Stimulated activated CD4-positive, alpha-beta T cell treated with anti-CD3 and anti-CD28 coated beads, Interleukin-4, amount 100 ng/mL, for 4 hours (primary cell): Measurements from ENCODE around the gene CIC.

Experiments
- DNase-seq, 2 experiments: peaks; one replicate each; pipeline ENCODE4 v3.0.0-alpha.2; 2020

CIC gene

DNA sequence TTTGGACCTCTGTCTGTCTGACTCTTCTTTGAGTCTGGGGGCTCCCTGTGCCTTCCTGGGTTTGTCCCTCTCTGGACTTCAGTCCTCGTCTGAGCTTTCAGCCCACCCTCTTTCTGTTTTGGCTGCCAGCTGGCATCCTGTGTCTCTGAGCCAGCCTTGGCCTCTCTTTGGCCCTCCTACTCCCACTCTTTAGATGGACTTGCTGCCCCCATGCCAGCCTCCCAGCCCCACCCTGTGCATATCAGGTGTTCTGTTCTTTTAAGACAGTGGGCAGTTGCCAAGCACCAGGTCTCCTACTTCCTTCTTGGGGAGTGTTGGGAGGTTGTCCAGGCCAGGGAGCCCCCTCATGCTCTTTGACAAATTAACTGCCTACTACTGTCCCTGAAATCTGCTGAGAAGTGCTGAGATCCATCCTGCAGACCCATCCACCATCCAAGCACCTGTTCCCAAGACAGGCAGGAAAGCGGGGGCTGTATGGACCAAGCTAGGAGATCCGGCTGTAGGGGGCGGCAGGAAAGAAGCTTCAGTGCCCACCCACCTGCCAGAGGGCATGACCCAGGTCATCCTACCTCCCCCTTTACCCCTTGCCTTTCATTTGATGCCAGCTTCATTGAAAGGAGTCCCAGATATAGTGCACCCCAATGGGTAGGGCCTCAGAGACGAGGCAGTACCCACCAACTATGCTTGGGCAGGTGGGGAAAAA is 9.6 kb downstream of the CIC start:
- no peak for DNase-seq

DNA sequence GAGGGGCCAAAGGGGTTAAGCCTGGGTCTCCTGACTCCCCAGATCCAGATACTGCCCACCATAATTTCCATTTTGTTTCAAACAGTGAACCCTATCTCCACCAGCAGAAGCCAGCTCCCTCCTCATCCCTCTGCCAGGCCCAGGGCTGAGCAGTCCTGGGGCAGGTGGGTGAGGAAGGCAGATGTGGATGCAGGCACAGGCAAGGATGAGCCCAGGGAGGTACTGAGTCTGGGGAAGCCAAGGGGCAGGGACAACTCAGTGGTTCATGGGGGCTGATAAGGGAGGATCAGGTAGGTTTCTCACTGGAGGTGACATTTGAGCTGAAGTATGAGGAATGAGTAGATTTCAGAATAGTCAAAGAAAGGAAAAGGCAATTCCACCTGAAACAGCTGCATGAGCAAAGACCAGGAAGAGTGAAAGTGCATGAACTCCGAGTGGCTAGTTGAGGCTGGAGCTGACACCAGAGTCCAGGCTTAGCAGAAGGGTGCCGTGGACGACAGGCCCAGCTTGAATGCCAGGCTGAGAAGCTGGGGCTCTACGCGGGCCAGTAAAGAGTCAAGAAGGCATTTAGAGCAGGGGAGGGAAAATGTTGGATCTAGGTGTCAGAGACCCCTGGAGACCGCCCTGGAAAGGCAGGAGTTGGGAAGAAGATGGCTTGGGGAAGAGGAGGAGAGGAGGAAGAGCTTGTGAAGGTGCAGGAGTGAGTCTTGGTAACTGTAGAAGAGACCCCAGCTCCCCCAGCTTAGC is 10.3 kb downstream of the CIC start:
- no peak for DNase-seq

DNA sequence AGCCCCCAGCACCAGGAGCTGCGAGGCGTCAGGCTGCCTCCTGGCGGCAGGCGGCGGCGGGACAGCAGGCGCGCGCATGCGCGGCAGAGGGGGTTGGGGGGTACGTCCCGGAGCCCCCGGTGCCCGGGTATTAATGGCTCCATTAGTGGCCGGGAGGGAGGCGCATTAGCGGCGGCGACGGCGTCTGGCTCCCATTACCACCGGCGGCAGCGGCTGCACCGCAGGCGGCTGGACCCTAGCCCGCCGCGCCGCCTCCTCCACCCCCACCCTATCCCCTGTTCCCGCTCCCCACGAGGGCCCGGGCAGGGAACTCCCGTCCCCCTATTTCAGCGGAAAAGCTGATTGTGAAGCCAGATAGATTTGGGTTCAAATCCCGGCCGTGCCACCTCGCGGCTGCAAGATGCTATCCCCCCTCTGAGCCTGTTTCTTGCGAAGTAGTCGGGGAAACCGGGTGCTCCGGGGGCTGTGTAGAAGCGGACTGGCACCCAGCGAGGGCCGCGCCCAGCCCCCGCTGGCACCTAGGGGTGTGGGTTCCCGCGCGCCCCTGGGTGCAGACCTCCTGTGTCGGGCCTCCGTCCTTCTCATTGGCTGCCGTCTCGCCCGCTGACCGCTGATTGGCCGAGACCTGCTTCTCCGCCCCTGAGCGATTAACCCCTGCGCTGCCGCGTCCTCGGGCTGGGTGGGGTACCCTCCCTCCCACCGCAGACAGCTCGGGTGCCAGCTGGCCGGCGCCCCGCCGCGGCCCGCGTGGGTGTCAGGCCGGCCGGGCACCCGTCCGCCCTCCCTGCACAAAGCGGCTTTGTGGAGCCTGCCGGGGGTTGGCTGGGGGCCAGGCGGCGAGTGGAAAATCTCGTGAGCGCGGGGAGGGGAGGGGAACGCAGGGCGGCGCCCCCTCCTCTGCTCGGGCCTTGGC is 11.1 kb downstream of the CIC start:
- peak; percentile 80 to 83 for DNase-seq

DNA sequence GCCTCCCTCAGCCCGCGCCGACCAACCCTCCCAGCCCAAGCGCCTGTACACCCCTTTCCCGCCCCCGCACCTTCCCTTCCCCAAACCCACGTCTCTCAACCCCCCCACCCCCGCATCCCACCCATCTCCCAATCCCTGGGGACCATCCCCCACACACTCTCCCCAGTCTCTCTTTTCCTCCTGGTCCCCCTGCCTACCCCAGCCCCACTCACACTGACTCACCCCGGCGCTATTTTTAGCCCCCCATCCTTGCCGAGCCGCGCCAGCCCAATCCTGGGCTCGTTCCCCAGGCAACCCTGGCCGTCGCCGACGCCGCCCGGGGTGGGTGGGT is 11.7 kb downstream of the CIC start:
- DNase-seq, result peak in 1 of 2 experiments; percentile 52

DNA sequence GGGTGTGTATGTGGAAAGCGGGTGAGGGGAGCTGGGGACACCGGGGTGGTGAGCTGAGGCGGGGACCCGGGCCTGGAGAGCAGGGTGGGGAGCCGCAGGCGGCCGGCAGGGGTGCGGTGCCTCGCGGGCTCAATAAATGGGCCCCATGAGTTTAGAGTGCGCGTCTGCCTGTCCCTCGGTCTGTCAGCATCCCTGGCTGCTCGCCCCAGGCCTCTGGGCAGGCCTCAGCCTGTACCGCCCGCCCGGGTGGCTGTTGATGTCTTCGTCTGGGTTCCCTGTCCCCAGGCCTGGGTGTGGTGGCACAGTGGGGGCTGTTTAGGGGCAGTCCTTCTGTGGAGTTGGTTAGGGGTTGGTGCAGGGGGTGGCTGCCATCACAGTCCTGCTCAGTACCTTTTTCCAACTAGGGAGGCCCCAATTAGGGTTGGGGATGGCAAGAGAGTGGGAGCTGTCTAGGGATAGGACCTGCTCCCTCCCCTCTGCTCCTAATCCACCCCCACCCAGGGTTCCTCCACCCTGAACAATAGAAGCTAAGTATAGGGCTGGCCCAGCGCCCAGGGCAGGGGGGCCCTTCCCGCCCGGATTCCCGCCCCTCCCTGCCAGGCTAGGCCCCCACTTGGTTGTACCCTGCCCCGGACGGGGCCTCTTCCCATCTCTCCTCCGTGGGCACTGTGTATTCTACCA is 12.2 kb downstream of the CIC start:
- no peak for DNase-seq

DNA sequence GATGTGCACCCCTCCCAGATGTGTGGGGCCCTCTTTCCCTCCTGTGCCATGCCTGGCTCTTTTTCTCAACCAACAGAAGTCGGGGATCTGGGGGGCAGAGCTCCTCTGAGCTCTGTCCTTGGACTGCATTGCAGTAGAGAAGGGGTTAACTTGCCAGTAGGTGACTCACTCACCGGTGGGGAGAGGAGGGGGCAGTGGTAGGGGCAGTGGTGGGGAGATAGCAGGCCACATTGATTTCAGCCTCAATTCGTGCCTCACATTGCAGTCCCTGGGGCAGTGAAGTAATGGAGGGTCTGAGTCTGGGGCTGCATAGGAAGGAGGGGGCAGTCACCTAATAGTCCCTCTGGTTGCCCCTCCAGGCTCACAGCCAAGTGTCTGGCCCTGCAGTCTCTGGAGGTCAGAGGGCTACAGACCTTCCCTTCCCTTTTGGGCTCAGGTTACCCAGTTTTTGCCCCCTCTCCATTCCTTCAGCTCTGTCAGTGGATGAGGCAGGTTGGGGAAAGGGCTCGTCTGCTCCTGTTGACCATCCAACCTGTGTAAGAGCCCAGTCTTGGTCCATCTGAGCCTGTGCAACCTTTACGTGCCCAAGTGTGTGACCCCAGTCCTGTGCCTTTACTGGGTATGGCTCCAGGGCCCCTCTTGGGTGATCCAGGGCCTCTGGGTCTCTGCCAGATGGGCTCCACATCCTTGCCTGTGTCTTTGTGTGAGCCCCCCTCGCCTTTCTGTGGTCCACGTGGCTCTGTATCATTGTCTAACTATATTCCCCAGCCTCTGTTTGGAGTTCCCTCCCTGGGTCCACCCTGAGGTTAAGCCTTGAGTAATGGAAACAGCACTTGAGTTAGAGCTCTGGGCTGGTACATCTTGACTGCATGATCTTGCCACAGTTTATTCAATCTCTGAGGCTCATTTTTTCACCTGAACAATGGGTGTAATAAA is 13.0 kb downstream of the CIC start:
- no peak for DNase-seq

DNA sequence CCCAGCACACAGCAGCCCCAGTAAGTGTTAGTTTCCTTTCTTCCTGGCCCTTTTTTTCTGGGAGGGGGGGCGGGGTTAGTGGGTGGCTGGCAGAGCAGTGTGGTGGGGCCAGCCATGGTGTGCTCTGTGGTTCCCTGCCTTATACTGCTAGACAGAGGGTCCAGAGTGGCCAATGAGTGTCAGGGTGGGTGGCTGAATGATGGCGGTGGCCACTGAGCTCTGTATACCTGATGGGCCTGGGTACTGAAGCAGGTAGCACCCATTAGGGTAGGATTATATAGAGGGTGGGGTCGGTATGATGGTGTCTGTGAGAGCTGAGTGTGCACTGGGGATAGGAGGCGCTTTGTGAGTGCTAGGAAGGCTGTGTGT is 13.8 kb downstream of the CIC start:
- no peak for DNase-seq

DNA sequence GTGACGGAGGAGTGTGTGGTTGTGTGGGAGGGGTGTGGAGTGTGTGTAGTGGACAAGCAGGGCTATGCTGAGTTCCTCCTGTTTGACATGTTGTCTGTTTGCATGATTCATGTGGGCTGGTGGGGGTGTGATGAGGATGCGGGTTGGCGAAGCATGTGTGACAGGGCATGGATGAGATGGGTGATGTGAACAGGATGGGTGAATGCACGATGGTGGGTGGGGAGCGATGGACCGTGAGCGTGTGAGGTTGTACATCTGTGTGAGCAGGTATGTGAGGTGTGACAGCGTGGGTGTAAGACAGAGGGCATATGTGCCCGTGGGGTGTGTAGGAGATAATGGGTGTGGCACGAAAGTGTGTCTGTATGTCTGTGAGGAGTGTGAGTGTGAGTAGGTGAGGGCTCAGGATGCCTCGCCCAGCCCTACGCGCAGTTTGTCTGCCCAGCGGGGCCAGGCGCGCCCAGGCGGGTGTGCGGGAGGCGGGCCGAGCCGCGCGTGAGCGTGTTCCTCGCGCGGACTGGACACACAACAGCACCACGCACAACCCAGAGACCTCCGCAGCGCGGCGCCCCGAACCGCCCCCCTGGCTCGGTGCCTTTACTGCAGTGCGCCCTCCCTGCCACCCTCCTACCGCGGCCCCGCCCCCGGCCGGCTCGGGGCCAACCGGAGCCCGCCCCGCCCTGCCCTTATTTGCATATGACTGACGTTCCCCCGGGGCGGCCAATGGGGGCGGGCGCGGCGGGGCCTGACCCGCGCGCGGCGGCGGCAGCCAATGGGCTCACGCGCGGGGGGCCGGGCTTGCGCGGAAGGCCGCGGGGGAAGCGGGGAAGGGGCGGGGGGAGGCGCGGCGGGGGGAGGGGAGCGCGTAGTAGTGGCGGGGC is 14.4 kb downstream of the CIC start:
- peak; percentile 95 to 96 for DNase-seq

DNA sequence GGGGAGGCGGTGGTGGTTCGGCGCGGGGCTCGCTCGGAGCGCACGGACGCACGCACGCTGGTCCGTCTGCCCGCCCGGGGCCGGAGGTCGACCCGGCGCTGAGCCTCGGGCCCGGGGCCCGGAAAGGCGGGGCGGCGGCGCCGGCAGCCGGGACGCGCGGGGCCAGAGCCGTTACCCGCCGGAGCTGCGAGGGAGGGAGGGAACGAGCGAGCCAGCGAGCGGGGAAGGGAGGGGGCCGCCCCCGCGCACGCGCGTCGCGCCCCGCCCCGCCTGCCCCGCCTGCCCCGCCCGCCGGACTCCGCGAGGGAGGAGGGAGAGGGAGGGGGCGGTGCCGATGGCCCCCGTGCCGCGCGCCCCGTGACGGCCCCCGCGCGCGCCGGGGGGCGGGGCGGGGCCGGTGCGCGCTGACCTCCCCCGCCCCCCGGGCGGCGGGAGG is 15.0 kb downstream of the CIC start:
- DNase-seq, result peak; percentile 84 to 85

DNA sequence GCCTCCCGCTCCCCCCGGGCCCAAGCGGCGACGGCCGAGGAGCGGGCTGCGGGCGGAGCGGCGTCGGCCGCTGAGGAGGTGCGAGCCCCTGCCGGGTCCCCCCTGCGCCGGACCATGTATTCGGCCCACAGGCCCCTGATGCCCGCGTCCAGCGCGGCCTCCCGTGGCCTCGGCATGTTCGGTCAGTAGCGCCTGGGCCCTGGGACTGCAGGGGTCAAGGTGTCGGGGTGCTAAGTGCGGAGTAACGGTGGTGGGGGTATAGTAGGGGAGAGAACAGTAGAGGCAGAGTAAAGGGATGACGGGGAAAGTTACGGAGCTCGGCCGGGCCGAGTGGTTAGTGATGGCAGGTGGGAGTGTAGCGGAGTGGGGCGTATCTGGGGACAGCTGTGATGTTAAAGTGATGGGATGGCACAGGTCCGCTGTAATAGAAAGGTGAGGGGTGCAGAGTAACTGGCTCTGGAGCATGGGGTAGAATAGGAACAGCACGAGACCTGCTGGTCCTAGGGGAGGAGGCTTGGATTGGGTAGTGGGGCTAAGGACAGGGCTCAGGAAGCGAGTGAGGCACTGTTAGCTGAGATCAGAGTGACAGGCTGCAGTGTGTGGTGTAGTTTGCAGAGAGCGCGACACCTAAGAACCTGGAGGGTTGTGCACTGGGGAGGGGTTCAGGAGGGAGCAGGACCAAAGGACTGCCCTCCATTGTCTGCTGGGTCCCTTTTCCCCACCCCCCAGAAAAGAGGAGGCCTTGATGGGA is 15.7 kb downstream of the CIC start:
- no peak for DNase-seq

DNA sequence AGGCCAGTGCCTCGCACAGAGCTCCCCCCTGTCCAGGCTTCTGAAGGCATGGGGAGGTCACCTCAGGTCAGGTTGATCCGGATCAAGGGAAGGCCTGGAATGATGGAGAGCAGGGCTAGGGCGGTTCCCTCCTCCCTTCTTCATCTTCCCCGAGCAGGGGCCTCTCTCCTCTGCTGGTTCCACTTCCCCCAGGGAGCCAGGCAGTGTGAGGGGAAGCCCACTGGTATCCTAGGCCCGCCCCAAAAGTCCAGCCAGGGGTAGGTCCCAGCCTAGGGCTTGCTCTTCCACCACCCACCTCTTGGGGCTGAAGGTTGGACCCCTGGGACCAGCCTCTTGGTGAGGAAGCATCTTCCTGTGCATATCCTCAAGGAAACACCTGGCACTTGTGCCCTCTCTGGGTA is 16.5 kb downstream of the CIC start:
- no peak for DNase-seq

DNA sequence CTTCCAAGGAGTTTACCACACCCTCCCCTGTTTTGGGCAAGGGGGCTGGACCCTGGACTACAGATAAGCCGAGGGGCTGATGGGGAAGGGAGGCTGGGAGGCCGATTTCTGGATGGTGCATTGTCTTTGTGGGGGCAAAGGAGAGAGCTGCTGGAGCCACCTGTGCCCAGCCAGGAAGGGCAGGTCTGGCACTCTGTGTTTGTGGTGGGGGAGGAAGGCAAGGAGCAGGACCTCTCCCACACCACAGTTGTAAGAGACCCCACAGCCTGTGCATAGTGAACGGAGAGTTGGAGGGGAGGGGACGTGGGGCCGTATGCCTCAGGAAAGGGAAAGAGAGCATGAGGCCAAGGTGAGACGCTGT is 16.9 kb downstream of the CIC start:
- DNase-seq, result no peak

DNA sequence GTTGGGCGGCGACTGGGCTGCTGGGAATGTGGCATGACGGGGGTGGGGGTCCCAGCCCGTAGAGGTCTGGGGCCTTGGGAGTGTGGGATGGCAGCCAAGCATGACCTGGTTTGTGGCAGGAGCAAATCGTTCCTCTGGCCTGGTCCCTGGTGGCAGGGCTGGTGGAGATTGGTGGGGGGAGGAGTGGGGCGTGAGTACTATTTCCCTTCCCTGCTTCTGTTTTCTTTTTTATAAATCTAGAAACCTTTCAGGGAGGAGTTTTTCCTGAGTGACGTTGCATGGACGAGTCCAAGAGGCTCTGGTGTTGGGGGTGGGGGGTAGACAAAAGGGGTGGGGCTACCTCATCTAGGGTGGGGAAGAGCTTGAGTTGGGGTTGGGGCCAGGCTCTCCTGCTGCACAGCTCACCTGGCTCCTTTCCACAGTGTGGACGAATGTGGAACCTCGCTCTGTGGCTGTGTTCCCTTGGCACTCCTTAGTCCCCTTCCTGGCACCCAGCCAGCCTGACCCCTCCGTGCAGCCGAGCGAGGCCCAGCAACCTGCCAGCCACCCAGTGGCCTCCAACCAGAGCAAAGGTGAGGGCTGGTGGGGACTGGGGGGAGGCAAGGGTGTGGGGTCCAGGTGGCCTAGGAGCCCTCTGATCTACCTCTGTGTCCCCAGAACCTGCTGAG is 17.4 kb downstream of the CIC start:
- DNase-seq, result no peak

DNA sequence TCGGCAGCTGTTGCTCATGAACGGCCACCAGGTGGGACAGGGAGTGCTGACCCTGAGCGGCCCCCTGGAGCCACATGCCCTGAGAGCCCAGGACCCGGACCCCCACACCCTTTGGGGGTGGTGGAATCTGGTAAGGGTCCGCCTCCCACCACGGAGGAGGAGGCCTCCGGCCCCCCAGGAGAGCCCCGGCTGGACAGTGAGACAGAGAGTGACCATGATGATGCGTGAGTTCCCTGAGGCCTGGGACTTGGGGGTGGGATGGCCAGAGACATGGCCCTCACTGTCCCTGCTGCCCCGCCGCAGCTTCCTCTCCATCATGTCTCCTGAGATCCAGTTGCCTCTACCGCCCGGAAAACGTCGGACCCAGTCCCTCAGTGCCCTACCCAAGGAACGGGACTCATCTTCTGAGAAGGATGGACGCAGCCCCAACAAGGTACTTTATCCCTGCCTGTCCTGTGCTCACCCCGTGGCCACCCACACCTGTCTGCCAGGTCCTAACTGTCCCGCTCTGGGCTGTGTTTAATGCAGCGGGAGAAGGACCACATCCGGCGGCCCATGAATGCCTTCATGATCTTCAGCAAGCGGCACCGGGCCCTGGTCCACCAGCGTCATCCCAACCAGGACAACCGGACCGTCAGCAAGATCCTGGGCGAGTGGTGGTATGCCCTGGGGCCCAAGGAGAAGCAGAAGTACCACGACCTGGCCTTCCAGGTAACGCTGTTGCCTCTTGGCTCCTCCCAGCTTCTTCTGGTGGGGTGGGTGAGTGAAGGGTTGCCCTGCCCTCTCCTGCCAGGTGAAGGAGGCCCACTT is 18.2 kb downstream of the CIC start:
- DNase-seq, result no peak

DNA sequence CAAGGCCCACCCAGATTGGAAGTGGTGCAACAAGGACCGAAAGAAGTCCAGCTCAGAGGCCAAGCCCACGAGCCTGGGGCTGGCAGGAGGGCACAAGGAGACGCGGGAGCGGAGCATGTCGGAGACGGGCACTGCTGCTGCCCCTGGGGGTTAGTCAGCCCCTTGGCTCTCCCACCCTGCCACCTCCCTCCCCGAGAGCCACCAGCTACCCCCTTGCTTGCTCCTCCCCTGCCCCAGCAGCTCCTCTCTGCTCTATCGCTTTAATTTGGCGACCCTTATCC is 18.7 kb downstream of the CIC start:
- DNase-seq, result no peak

DNA sequence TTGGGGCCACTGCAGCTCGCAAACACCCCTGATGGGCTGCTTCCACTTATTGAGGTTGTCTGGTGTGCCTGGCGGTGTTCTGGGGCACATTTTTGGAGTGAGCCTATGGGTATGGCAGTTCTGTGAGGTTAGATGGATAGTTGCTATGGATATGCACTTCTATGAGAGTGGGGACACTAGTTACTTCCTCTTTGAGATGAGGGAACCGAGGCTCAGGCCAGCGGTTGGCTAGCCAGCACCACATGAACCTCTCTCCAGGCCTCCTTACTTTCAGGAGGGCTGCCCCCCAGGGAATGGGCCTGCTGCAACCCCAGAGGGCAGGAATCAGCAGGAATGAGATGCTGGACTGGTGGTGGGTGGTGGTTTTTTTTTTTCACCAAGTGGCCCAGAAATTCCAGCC is 19.3 kb downstream of the CIC start:
- DNase-seq, result no peak

DNA sequence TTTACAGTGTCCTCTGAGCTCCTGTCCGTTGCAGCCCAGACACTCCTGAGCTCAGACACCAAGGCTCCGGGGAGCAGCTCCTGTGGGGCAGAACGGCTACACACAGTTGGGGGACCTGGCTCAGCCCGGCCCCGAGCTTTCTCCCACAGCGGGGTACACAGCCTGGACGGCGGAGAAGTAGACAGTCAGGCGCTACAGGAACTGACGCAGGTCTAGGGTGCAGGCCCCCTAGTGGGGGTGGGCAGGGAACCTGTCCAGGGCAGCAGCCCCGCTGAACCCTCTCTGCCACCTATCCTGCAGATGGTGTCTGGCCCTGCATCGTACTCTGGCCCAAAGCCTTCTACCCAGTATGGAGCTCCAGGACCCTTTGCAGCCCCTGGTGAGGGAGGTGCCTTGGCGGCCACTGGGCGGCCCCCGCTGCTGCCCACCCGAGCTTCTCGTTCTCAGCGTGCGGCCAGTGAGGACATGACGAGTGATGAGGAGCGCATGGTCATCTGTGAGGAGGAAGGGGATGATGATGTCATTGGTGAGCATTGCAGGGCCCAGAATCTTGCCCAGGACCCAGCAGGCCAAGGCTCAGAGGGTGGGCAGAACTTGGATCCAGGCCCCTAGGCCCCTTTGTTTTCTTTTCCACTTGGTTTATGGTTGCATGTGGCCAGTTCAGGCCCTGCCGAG is 20.0 kb downstream of the CIC start:
- DNase-seq, result no peak

DNA sequence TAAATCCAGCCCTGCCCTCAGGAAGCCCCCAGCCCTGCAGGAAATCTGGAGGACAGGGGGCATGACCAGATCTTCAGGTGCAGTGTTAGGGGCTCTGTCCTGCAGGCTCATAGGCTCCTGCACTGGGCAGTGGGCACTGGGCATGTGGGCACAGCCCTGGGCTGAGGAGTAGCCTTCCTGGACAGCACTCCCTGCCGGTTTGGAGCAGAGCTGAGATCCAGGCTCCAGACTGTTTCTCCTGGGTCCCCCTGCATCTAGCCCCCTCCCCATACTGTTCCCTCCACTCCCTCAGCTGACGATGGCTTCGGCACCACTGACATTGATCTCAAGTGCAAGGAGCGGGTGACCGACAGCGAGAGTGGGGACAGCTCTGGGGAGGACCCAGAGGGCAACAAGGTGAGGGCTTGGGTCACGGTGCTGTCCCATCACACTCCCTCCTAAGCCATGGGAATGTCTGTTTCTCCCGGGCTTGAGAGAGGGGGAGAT is 20.5 kb downstream of the CIC start:
- DNase-seq, result no peak
